NK-92 (cell line): ENCODE measurements around the gene EPB41L2.

ENCODE experiments used
- DNase-seq: peaks from one replicate; lab custom pipeline; 2025; ENCODE audit not compliant: unreplicated experiment; lab: John Stamatoyannopoulos, UW

The EPB41L2 gene

DNA sequence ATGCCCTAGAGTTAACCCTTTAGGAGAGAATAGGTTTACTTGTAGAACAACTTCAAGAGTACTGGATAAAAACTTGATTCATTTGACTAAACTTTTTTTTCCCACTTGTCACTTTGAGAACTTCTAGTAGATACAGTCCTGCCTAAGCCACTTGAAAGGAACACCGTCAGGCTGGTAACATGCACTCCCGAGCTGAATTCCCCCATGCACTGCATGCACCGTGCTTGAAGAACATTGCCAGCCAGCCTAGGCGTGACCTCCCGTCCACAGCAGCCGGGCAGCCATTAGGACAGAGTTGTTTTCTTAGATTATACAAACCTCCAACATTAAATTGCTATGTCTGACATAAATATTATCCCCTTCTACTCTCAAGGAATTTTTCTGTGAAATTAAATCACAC is 183.2 kb downstream of the EPB41L2 start:
- no peak for DNase-seq

DNA sequence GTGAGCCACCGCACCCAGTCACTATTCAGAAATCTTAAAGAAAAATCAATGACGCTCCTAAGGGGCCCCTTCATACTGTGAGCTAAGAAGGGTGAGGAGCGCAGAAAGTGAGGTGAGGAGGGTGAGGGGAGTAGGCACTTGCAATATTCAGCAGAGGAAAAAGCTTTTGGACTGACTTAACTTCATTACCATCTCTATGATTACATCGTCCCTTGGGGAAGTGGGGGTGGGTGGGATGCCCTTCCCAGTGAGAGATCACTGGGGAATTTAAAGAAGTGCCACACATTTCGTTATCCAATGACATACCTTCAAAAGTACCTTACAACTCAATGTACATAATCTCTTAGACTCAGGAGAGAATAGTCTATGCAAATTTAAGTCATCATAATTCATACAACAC is 189.3 kb downstream of the EPB41L2 start:
- no peak for DNase-seq

GRCh38 chr6:130872250-130873095 is 190.6 kb downstream of the EPB41L2 start:
- peak; percentile 37 for DNase-seq

DNA sequence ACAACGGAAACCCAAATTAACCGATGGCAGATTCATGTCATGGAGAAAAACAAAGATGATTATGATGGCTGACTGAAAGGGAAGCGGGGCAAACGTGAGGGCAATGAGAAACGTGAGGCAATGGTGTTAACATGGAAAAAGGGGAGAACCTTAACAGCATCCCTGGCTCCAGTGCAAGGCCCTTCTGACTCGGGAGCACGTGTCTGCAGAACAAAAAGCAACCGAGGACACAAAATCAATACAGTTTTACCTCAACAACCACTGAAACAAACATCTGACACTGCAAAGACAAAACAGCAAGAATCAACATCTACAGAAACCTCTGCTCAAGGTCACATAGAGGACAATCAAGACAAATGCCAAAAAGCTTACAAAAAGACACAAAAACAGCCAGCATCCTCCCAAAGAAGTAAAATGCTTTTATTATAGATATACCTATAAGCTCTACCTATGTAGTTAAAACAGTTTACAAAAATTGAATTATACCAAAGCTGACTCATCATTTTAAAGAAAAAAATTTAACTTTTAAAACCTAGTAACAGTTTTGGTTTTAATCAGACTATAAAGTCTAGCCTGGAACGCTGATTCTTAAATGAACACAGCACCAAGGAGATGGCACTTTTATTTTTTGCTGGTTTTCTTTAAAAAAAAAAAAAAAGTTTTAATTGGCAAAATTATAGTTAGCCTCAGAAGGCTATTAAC is 192.7 kb downstream of the EPB41L2 start:
- DNase-seq, result no peak

- DNase-seq, result no peak
Observed at GRCh38 chr6:130869681-130870080, 193.4 kb downstream of the EPB41L2 start.

DNA sequence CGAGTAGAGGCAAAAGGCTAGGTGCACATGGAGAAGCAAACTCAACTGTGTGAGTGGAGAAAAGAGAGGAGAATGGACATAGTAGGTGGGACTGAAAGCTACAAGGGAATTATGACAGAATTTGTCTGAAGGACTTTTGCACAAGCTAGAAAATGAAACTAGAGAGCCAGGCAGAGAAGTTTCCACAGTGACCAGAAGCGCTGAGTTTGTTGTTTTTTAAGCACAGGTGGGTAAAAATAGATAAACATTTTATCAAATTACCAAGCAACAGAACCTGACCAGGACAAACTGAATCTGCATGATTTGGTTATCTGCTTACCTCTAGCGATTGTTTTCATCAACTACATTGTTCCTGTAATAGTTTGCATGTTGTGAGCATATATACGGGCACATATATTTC is 197.3 kb downstream of the EPB41L2 start:
- no peak for DNase-seq

DNA sequence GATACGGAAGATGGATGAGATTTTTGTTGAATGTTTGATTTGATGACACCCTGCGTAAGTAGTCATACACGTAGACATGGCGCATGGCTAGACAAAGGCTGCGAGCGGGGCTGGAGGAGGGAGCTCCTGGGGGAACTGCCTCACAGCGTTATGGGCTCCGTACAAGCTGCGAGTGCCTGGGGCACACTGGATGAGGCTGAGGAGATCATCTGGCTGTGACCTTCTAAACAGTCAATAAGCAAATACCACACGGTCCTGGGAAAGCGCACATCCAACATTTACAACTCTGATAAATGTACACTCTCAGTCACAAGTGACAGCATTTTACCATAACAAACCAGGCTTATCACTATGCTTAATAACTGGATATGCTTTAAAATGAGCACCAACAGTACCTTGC is 198.7 kb downstream of the EPB41L2 start:
- DNase-seq, result no peak

DNA sequence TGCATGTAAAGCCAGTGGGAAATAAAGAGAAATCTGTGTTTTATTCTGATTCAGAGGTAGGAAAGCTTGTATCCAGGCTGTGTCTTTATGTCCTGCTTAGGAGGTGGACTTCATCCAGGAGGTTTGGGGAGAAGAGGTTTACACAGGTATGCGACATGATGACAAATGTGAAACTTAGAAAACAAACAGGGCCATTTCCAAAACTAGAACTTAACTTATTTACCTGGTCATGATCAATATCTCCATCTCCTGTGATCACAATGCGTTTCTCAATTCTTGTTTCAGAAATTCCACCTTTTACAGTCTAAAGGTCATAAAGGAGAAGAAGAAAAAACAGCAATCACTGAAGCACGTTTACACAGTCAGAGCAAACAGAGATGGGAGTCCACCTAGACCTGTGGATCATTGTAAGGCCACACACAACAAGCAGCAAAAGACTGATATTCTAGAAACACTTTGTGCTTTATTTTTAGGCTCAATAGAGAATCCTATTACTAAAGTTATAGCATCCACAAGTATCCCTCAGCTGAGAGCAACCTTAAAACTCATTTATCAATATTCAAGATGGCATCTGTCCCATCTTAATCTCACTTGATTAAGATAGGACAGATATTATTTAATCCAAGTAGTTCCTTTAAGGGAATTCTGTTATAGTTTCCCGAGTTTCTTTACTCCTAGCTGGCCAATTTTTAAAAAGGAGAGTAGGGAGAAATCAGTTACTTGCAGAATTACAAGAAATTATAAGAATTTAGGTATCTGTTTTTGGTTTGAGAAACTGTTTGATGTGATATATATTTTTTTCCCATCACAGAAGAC is 199.4 kb downstream of the EPB41L2 start:
- DNase-seq, result no peak

- DNase-seq, result no peak
Observed at GRCh38 chr6:130862370-130862769, 200.7 kb downstream of the EPB41L2 start.

DNA sequence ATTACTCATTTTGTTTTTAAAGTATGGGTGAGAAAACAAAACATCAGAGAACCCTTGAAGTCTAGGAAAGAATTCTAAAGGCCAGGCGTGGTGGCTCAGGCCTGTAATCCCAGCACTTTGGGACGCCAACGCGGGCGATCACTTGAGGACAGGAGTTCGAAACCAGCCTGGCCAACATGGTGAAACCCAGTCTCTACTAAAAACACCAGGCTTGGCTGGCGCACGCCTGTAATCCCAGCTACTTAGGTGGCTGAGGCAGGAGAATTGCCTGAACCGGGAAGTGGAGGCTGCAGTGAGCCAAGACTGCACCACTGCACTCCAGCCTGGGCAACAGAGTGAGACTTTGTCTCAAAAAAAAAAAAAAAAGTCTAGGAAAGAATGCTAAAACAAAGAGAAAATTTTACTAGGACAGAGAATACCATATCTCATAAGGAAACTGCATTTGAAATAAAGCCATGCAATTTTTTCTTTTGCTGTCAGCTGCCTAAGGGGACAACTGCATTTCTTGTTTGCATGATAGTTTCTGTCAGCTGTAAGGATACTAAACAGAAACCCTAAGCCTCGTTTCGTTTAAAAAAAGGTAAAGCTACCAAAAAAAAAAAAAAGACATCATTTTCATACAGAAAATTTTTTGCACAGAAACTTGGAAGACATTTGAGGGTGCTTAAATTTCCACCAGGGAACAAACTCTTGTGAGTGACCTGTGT is 203.7 kb downstream of the EPB41L2 start:
- no peak for DNase-seq

DNA sequence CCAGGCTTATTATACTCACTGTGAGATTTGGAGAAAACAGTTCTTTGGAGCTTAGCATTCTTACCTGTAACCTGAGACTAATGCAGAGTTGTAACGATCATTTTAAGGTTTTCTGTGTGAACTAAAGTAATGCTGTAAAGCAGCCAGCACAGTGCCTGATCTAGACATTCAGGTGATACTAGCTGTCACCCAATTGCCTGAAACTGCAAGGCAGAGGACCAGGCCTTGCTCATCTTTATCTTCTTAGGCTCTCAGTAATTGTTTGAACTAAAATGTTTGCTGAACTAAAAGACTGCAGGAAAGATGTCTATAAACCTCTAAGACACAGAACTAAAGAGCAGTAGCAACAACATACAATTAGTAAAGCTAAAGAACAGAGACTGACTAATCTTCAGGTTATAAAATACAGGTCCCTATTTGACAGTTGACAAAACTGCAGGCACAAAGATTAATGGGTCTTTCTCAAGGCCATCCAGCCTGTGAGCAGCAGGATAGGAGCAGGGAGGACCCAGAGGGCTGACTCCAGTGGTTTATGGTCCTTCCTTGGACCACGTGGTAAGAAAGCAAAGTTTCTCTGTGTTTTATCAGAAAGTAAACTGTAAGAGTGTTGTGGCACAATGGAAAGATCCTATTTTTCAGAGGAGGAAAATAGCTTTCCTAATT is 204.4 kb downstream of the EPB41L2 start:
- no peak for DNase-seq

GRCh38 chr6:130858054-130858453 is 205.0 kb downstream of the EPB41L2 start:
- DNase-seq, result no peak

DNA sequence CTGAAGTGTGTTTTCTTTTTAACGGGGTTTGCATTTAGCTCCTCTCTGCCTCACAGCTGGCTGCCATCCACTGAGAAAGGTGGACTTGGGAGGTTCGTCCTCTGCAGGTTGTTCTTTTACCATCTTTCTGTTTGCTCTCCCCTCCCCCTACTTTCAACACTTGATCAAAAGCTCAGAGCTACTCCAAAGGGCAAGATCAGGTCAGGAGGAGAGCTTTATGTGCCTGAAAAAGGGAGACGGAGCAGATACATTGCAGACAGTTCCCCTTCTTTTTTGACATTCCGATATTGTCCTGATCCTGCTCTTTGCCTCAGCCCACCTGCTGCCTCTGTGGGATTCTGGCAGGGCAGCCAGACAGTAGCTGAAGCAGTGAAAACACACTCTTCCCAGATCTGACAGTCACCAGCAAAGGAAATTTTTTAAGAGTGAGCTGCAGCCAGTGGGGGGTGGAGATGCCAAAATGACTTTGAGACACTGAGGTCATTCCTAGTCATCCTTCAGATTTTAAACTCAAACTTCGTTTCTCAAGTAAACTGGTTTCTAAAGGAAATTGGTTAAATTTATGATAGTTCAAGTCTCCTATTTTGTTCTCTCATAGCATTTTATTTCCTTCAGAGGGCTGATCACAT is 209.4 kb downstream of the EPB41L2 start:
- DNase-seq, result no peak

DNA sequence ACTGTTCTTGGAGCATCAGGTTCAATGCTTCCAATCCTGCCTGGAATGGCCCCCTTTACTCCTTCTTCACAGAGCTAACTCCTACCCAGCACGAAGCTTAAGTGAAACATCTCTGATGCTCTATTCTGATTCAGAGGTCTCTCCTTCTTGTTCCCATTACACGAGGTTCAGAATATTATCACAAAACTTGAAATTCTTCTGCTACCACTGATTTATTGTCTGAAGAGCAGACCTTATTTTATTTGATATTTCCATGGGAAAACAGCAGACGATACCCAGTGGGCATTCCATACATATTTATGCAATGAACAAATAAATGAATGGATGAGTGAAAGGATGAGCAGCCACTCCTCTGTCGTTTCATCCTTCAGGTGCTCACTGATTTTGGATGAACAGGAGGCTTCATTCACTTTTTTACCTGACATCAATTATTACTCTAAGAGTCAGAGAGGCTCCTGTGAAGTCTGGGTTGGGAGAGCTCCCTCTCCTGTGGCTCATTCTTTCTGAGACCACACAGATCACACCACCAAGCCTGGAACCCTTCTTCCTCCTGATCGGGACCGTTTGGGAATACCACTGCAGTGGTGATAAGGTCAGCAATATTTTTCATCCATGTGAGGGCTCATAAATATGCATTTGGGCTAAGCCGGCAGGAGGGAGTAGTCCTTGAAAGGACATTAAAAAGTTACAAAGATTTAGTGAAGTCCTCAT is 210.0 kb downstream of the EPB41L2 start:
- DNase-seq, result no peak

GRCh38 chr6:130851026-130851425 is 212.0 kb downstream of the EPB41L2 start:
- DNase-seq, result no peak

DNA sequence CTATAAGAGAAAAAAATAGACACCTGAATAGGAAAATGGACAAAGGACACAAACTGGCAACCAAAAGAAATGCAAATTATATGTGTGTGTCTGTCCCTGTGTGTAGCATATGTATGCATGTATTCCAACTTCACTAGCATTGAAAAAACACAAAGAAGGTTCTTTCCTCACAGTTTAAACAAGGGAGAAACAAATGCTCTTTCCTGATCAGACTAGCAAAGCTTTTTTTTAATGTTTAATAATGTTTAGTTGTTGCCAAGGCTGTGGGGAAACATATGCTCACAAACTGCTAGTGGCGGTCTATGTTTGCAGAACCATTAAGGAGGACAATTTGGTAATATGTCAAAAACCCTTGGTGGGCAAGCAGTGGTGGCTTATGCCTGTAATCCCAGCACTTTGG is 213.5 kb downstream of the EPB41L2 start:
- no peak for DNase-seq

- no peak for DNase-seq
Observed at GRCh38 chr6:130848945-130849344, 214.1 kb downstream of the EPB41L2 start.

DNA sequence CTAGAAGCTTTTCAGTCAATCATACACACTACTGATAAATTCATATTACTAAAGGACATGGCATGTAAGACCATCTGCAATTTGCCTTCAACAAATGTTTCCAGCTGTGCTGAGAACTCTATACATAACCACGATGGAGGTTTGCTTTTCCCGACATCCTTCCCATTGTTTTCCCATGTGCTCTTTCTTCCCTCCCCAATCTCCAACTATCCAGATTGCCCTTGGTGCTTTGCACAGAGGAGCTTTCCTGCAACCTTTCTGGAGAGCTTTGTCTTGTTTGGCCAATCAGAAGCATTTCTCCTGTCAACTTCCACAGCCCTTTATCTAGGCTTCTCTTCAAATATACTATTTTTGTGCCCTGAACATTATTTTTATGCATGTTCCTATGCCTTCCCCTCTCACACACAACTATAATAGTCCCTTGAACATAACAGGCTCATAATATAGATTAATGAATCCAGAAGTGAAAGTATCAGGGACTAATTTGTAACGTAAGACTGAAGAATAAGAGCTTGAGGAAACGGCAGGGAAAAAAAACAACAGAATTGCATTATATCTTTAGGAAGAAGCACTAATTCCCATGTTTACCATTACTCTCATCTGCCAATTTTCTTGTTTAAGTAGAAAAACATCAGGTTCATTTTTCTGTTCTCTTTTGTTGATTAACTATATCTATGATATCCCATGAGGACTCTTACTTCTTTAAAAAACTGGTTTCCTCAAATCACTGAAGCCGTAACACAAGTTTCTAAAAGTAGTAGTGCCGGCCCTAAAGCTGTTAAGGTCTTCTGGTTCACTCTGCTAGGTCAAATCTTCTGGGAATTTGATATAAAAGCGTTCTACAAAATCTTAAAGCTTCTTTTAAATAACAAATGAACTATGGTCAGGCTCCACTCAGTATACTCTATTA is 215.8 kb downstream of the EPB41L2 start:
- DNase-seq, result no peak
